Activated CD8-positive, alpha-beta memory T cell treated with anti-CD3 and anti-CD28 coated beads for 36 hours (primary cell): Measurements from ENCODE around the gene MIB2. TPM values are rescaled to one million over a fixed set of nuclear protein-coding genes. Genes with fewer than 3 reads are reported as not detected.

Experiments
- total RNA-seq, 2 experiments: library from RNA; stranded (reverse); gene quantifications; one replicate each; pipeline ENCODE4 v1.2.3, GENCODE V29; 2021

The MIB2 gene
- total RNA-seq, 2 experiments from 2014 or later: 40.5 to 41.3 TPM

Other genes starting within 250 kb of the MIB2 start
- gene AURKAIP1, start 240.3 kb upstream of the MIB2 start, total RNA-seq: 100 to 1,000 TPM; 164 to 167 TPM
- gene CCNL2, start 216.2 kb upstream of the MIB2 start, total RNA-seq: 100 to 1,000 TPM; 110 to 112 TPM
- 100 to 1,000 TPM; 191 to 196 TPM for gene MRPL20, start 208.2 kb upstream of the MIB2 start, total RNA-seq
- gene ANKRD65, start 194.2 kb upstream of the MIB2 start, total RNA-seq: not detected
- 1 to 10 TPM in 1 of 2 experiments, under 1 TPM in 1; 0.89 to 1.2 TPM for gene VWA1, start 179.8 kb upstream of the MIB2 start, total RNA-seq
- 1 to 10 TPM; 1.0 to 1.3 TPM for gene ATAD3C, start 165.8 kb upstream of the MIB2 start, total RNA-seq
- gene ATAD3B, start 143.7 kb upstream of the MIB2 start, total RNA-seq: 10 to 100 TPM; 82.9 to 93.1 TPM
- 10 to 100 TPM; 92.8 to 97.5 TPM for gene ATAD3A, start 103.3 kb upstream of the MIB2 start, total RNA-seq
- under 1 TPM in 1 of 2 experiments, not detected in 1; 0.48 TPM for gene TMEM240, start 74.9 kb upstream of the MIB2 start, total RNA-seq
- 100 to 1,000 TPM; 121 to 126 TPM for gene SSU72, start 40.6 kb upstream of the MIB2 start, total RNA-seq
- 1 to 10 TPM; 3.0 to 3.2 TPM for gene FNDC10, start 15.4 kb upstream of the MIB2 start, total RNA-seq
- 1 to 10 TPM; 2.1 to 2.7 TPM for gene MMP23B, start 16.7 kb downstream of the MIB2 start, total RNA-seq
- gene CDK11B, start 43.5 kb downstream of the MIB2 start, total RNA-seq: 10 to 100 TPM; 41.1 to 44.3 TPM
- 10 to 100 TPM; 23.5 to 24.5 TPM for gene SLC35E2B, start 77.3 kb downstream of the MIB2 start, total RNA-seq
- gene CDK11A, start 108.9 kb downstream of the MIB2 start, total RNA-seq: 10 to 100 TPM; 62.4 to 64.7 TPM
- 10 to 100 TPM; 82.6 to 84.5 TPM for gene NADK, start 163.0 kb downstream of the MIB2 start, total RNA-seq